ENCODE data around the gene DUSP1. TPM values are rescaled to one million over a fixed set of nuclear protein-coding genes. Genes with fewer than 3 reads are reported as not detected.
"Not testable (repeated sequence)": the region's sequence is repeated elsewhere in the genome, so short reads cannot be mapped to it uniquely, and the experiment has no call there.

The DUSP1 gene
- total RNA-seq, 1 donor from 2014 or later, result 382 TPM

GRCh38 chr5:172816925-172817562, 46.0 kb upstream of the DUSP1 start:
- DNase-seq (no peak), ATAC-seq (peak; percentile 28)
- no peak for TF ChIP-seq CTCF (IDR thresholded peaks at IDR 0.05)
- no peaks in the 10 kb centered on the region for H3K27me3 ChIP-seq
- no peaks in the 10 kb centered on the region for H3K36me3 ChIP-seq
- no peak overlapping the region for H3K4me3 ChIP-seq
- intact Hi-C loops (cut with DNase I), result no loop called here
- H3K27ac ChIP-seq, result no peak overlapping the region
- no peaks in the 10 kb centered on the region for H3K9me3 ChIP-seq
- H3K4me1 ChIP-seq, result peaks cover 3% of the 10 kb centered on the region

- Histone ChIP-seq H3K27me3 (no peaks in the 10 kb centered on the region), H3K36me3 (no peaks in the 10 kb centered on the region), H3K9me3 (no peaks in the 10 kb centered on the region), H3K4me1 (peaks cover 3% of the 10 kb centered on the region), H3K4me3 (no peak overlapping the region), H3K27ac (no peak overlapping the region)
- intact Hi-C loops (cut with DNase I), result no loop called here
- ATAC-seq, result no peak
- no peak for DNase-seq
- TF ChIP-seq CTCF (IDR thresholded peaks at IDR 0.05), result no peak
Measured at GRCh38 chr5:172815631-172816030, 44.6 kb upstream of the DUSP1 start.

- intact Hi-C loops (cut with DNase I); H3K27ac ChIP-seq; H3K4me1 ChIP-seq; ATAC-seq; DNase-seq; H3K4me3 ChIP-seq; H3K9me3 ChIP-seq; H3K27me3 ChIP-seq; H3K36me3 ChIP-seq: not testable (repeated sequence)
Measured at GRCh38 chr5:172810996-172811395, 40.0 kb upstream of the DUSP1 start.

GRCh38 chr5:172809774-172810173, 38.8 kb upstream of the DUSP1 start:
- DNase-seq, result no peak
- intact Hi-C loops (cut with DNase I), result no loop called here
- Histone ChIP-seq H3K4me1 (peaks cover 8% of the 10 kb centered on the region), H3K36me3 (no peaks in the 10 kb centered on the region), H3K27ac (no peak overlapping the region), H3K4me3 (no peak overlapping the region), H3K27me3 (no peaks in the 10 kb centered on the region), H3K9me3 (no peaks in the 10 kb centered on the region)
- ATAC-seq, result no peak
- TF ChIP-seq CTCF (IDR thresholded peaks at IDR 0.05), result no peak

- intact Hi-C loops (cut with DNase I), result no loop called here
- no peak for TF ChIP-seq CTCF (IDR thresholded peaks at IDR 0.05)
- H3K4me1 ChIP-seq, result peaks cover 8% of the 10 kb centered on the region
- H3K36me3 ChIP-seq, result no peaks in the 10 kb centered on the region
- H3K9me3 ChIP-seq, result no peaks in the 10 kb centered on the region
- H3K27ac ChIP-seq, result peak overlapping the region; percentile 84
- DNase-seq (no peak), ATAC-seq (no peak)
- H3K27me3 ChIP-seq, result no peaks in the 10 kb centered on the region
- peak overlapping the region; percentile 36 for H3K4me3 ChIP-seq
Measured at GRCh38 chr5:172807766-172808311, 36.8 kb upstream of the DUSP1 start.

GRCh38 chr5:172806897-172807672, 36.1 kb upstream of the DUSP1 start:
- peak overlapping the region; percentile 36 for H3K4me3 ChIP-seq
- TF ChIP-seq CTCF (IDR thresholded peaks at IDR 0.05), result no peak
- H3K9me3 ChIP-seq, result no peaks in the 10 kb centered on the region
- DNase-seq (peak; percentile 95), ATAC-seq (peak; percentile 99)
- H3K27me3 ChIP-seq, result no peaks in the 10 kb centered on the region
- H3K27ac ChIP-seq, result peak overlapping the region; percentile 84
- intact Hi-C loops (cut with DNase I), result no loop called here
- peaks cover 8% of the 10 kb centered on the region for H3K4me1 ChIP-seq
- H3K36me3 ChIP-seq, result no peaks in the 10 kb centered on the region
